ENCODE measurements around the gene REG3A. TPM values are rescaled to one million over a fixed set of nuclear protein-coding genes. Genes with fewer than 3 reads are reported as not detected.

REG3A gene
- polyA plus RNA-seq, 3 donors, result not detected

DNA sequence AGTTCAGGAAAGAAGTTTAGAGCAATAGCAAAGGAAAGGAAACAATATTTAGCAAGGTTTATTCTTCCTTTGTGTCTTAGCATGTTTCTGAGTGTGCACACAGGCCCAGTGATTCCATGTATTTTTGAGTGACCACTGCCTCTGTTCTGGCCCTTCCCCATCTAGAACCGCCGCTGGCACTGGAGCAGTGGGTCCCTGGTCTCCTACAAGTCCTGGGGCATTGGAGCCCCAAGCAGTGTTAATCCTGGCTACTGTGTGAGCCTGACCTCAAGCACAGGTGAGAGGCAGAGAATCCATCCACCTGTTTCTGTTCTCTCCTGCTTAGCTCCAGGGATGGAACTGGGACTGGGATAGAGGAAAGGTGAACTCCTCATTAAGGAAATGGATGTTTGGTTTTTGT, 36.9 kb downstream of the REG3A start:
- Mint-ChIP-seq H3K9me3 (peaks cover 0 to 7% (median 0%) of the 10 kb centered on the region in 7 donors), H3K36me3 (no peaks in the 10 kb centered on the region), H3K4me1 (no peaks in the 10 kb centered on the region), H3K27ac (no peak overlapping the region), H3K27me3 (ENCODE audit: low read depth in 3 of 3) (peaks cover 0 to 1% (median 0%) of the 10 kb centered on the region in 3 donors), H3K4me3 (no peak overlapping the region)
- Histone ChIP-seq H3K4me2 (replicated peaks; ENCODE audit: extremely low read depth, low read length, poor library complexity, severe bottlenecking) (no peak overlapping the region), H2AFZ (ENCODE audit: insufficient read depth, low read depth, low read length, poor library complexity, severe bottlenecking) (no peak overlapping the region), H3K27me3 (ENCODE audit: control insufficient read depth in 2 of 2, insufficient read depth in 2 of 2, low read length in 2 of 2) (no peaks in the 10 kb centered on the region), H3K27ac (ENCODE audit: low read depth in 1 of 2, low read length in 2 of 2) (no peak overlapping the region), H3K79me2 (ENCODE audit: insufficient read depth, low read length) (no peaks in the 10 kb centered on the region), H3K9ac (ENCODE audit: insufficient read depth, low read length, poor library complexity, severe bottlenecking) (no peak overlapping the region), H3K9me3 (replicated peaks in 1 of 2; ENCODE audit: control insufficient read depth in 1 of 2, insufficient read depth in 1 of 2, low read length in 2 of 2) (no peaks in the 10 kb centered on the region), H4K20me1 (ENCODE audit: insufficient read depth, low read length) (no peaks in the 10 kb centered on the region), H3K36me3 (replicated peaks in 1 of 2; ENCODE audit: control insufficient read depth in 1 of 2, insufficient read depth in 2 of 2, low read length in 2 of 2) (no peaks in the 10 kb centered on the region), H3K4me3 (replicated peaks in 1 of 3; ENCODE audit: low read depth in 2 of 3, low read length in 3 of 3) (no peak overlapping the region), H3K4me1 (ENCODE audit: control insufficient read depth in 1 of 2, insufficient read depth in 2 of 2, low read length in 2 of 2) (no peaks in the 10 kb centered on the region)
- 100% methylated on average over 2 of the region's 2 CpGs for WGBS (ENCODE audit: insufficient coverage)
- DNase-seq, result no peak
- TF ChIP-seq, protein P1, sequence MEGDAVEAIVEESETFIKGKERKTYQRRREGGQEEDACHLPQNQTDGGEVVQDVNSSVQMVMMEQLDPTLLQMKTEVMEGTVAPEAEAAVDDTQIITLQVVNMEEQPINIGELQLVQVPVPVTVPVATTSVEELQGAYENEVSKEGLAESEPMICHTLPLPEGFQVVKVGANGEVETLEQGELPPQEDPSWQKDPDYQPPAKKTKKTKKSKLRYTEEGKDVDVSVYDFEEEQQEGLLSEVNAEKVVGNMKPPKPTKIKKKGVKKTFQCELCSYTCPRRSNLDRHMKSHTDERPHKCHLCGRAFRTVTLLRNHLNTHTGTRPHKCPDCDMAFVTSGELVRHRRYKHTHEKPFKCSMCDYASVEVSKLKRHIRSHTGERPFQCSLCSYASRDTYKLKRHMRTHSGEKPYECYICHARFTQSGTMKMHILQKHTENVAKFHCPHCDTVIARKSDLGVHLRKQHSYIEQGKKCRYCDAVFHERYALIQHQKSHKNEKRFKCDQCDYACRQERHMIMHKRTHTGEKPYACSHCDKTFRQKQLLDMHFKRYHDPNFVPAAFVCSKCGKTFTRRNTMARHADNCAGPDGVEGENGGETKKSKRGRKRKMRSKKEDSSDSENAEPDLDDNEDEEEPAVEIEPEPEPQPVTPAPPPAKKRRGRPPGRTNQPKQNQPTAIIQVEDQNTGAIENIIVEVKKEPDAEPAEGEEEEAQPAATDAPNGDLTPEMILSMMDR (IDR thresholded peaks at IDR 0.05), result no peak
- intact Hi-C loops (cut with micrococcal nuclease), result no loop called here

DNA sequence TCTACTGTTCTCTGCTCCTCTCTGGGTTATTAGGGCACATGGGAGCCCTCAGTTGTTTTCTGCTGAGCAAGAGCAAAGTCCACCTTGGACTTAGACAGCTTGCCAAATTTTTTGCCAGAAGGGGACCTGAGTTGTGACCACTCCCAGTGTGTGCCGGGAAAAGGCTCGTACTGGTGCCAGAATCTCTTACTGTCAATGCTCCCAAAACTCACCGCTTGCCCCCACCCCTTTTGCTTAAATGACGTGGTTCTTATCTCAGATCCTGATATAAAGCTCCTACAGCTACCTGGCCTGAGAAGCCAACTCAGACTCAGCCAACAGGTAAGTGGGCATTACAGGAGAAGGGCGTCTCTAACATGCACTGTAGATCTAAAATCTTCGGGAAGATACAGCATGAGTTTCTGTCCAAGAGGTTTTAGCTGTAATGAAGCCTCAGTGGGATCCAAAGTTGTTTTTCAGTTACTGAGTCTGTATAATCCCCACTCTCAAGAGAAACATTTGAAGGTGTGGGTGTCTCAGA, 39.3 kb downstream of the REG3A start, which contains the start of gene REG1A:
TSS of gene REG1A (plus strand) at position 295 of the 520 bp plus-strand sequence. CDS start 374 bp downstream, outside the sequence.
- TF ChIP-seq, protein P1 (IDR thresholded peaks at IDR 0.05), result no peak
- no peaks in the 10 kb centered on the region for H3K36me3 ChIP-seq (replicated peaks in 1 of 2; ENCODE audit: control insufficient read depth in 1 of 2, insufficient read depth in 2 of 2, low read length in 2 of 2)
- Mint-ChIP-seq H3K27me3 (ENCODE audit: low read depth in 3 of 3) (peaks cover 0 to 1% (median 0%) of the 10 kb centered on the region in 3 donors), H3K4me1 (no peaks in the 10 kb centered on the region), H3K9me3 (peaks cover 0 to 7% (median 0%) of the 10 kb centered on the region in 7 donors), H3K36me3 (no peaks in the 10 kb centered on the region), H3K27ac (no peak within 1 kb of the TSS), H3K4me3 (no peak within 1 kb of the TSS)
- no peak within 1 kb of the TSS for H3K4me2 ChIP-seq (replicated peaks; ENCODE audit: extremely low read depth, low read length, poor library complexity, severe bottlenecking)
- H3K4me3 ChIP-seq (replicated peaks in 1 of 3; ENCODE audit: low read depth in 2 of 3, low read length in 3 of 3), result no peak within 1 kb of the TSS
- intact Hi-C loops (cut with micrococcal nuclease), result no loop called here
- no peaks in the 10 kb centered on the region for H3K9me3 ChIP-seq (replicated peaks in 1 of 2; ENCODE audit: control insufficient read depth in 1 of 2, insufficient read depth in 1 of 2, low read length in 2 of 2)
- no peak within 1 kb of the TSS for H3K9ac ChIP-seq (ENCODE audit: insufficient read depth, low read length, poor library complexity, severe bottlenecking)
- H2AFZ ChIP-seq (ENCODE audit: insufficient read depth, low read depth, low read length, poor library complexity, severe bottlenecking), result no peak within 1 kb of the TSS
- 67% methylated on average over 3 of the region's 6 CpGs for WGBS (ENCODE audit: insufficient coverage)
- no peak within 1 kb of the TSS for H3K27ac ChIP-seq (ENCODE audit: low read depth in 1 of 2, low read length in 2 of 2)
- H4K20me1 ChIP-seq (ENCODE audit: insufficient read depth, low read length), result no peaks in the 10 kb centered on the region
- no peak for DNase-seq
- H3K27me3 ChIP-seq (ENCODE audit: control insufficient read depth in 2 of 2, insufficient read depth in 2 of 2, low read length in 2 of 2), result no peaks in the 10 kb centered on the region
- no peaks in the 10 kb centered on the region for H3K4me1 ChIP-seq (ENCODE audit: control insufficient read depth in 1 of 2, insufficient read depth in 2 of 2, low read length in 2 of 2)
- no peaks in the 10 kb centered on the region for H3K79me2 ChIP-seq (ENCODE audit: insufficient read depth, low read length)

Data from CD14-positive monocyte (primary cell).